Measurements from ENCODE around the gene CADM4.
"Not testable (repeated sequence)": the region's sequence is repeated elsewhere in the genome, so short reads cannot be mapped to it uniquely, and the experiment has no call there.

- TF ChIP-seq CTCF (IDR thresholded peaks at IDR 0.05); EZH2 (IDR thresholded peaks at IDR 0.05; ENCODE audit: borderline replicate concordance, insufficient read depth, low read depth, low read length, poor library complexity, severe bottlenecking): not testable (repeated sequence)
Observed at GRCh38 chr19:43682269-43682668, 42.6 kb upstream of the CADM4 start.
